Ishikawa (cell line): Measurements from ENCODE around the gene CALU.

Source experiments
- CEBPB ChIP-seq: IDR thresholded peaks from 2 replicates; pipeline ENCODE4 v1.6.1; 2012
- CREB1 ChIP-seq: IDR thresholded peaks from 2 replicates; pipeline ENCODE4 v1.6.1; 2012; ENCODE audit warnings: low read depth
- EGR1 ChIP-seq: IDR thresholded peaks from 2 replicates; pipeline ENCODE4 v1.6.1; 2012
- EP300 ChIP-seq: IDR thresholded peaks from 2 replicates; pipeline ENCODE4 v1.6.1; 2012; ENCODE audit warnings: borderline replicate concordance
- FOXM1 ChIP-seq: IDR thresholded peaks from 2 replicates; pipeline ENCODE4 v1.6.1; 2012; ENCODE audit warnings: low read depth, borderline replicate concordance
- NFIC ChIP-seq: IDR thresholded peaks from 2 replicates; pipeline ENCODE4 v1.6.1; 2012
- RAD21 ChIP-seq: IDR thresholded peaks from 2 replicates; pipeline ENCODE4 v1.6.1; 2012; ENCODE audit warnings: low read depth
- TAF1 ChIP-seq: IDR thresholded peaks from 2 replicates; pipeline ENCODE4 v1.6.1; 2012; ENCODE audit warnings: low read depth, mild to moderate bottlenecking
- TCF12 ChIP-seq: IDR thresholded peaks from 2 replicates; pipeline ENCODE4 v1.6.1; 2012; ENCODE audit warnings: low read depth
- TEAD4 ChIP-seq: IDR thresholded peaks from 2 replicates; pipeline ENCODE4 v1.6.1; 2012
- YY1 ChIP-seq: IDR thresholded peaks from 2 replicates; pipeline ENCODE4 v1.6.1; 2012; ENCODE audit warnings: low read depth
- ZBTB7A ChIP-seq: IDR thresholded peaks from 2 replicates; pipeline ENCODE4 v1.6.1; 2012; ENCODE audit warnings: low read depth
- TF ChIP-seq, protein P1 (sequence below): IDR thresholded peaks from 2 replicates; pipeline ENCODE4 v1.6.1; 2012
- TF ChIP-seq, protein P2 (sequence below): IDR thresholded peaks from 2 replicates; pipeline ENCODE4 v1.6.1; 2012
- TF ChIP-seq, protein P3 (sequence below): IDR thresholded peaks from 2 replicates; pipeline ENCODE4 v1.6.1; 2012; ENCODE audit warnings: low read depth, mild to moderate bottlenecking

The CALU gene

GRCh38 chr7:128763541-128763940 lies 24.4 kb downstream of the CALU start:
- TF ChIP-seq, protein P1, sequence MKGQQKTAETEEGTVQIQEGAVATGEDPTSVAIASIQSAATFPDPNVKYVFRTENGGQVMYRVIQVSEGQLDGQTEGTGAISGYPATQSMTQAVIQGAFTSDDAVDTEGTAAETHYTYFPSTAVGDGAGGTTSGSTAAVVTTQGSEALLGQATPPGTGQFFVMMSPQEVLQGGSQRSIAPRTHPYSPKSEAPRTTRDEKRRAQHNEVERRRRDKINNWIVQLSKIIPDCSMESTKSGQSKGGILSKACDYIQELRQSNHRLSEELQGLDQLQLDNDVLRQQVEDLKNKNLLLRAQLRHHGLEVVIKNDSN, result no peak
- TF ChIP-seq TCF12 (no peak), CREB1 (no peak), TEAD4 (no peak), CEBPB (no peak), FOXM1 (no peak), EGR1 (no peak), NFIC (no peak), RAD21 (no peak), TAF1 (no peak), YY1 (no peak), EP300 (no peak), ZBTB7A (no peak)
- TF ChIP-seq, protein P2, sequence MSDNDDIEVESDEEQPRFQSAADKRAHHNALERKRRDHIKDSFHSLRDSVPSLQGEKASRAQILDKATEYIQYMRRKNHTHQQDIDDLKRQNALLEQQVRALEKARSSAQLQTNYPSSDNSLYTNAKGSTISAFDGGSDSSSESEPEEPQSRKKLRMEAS, result no peak
- TF ChIP-seq, protein P3, sequence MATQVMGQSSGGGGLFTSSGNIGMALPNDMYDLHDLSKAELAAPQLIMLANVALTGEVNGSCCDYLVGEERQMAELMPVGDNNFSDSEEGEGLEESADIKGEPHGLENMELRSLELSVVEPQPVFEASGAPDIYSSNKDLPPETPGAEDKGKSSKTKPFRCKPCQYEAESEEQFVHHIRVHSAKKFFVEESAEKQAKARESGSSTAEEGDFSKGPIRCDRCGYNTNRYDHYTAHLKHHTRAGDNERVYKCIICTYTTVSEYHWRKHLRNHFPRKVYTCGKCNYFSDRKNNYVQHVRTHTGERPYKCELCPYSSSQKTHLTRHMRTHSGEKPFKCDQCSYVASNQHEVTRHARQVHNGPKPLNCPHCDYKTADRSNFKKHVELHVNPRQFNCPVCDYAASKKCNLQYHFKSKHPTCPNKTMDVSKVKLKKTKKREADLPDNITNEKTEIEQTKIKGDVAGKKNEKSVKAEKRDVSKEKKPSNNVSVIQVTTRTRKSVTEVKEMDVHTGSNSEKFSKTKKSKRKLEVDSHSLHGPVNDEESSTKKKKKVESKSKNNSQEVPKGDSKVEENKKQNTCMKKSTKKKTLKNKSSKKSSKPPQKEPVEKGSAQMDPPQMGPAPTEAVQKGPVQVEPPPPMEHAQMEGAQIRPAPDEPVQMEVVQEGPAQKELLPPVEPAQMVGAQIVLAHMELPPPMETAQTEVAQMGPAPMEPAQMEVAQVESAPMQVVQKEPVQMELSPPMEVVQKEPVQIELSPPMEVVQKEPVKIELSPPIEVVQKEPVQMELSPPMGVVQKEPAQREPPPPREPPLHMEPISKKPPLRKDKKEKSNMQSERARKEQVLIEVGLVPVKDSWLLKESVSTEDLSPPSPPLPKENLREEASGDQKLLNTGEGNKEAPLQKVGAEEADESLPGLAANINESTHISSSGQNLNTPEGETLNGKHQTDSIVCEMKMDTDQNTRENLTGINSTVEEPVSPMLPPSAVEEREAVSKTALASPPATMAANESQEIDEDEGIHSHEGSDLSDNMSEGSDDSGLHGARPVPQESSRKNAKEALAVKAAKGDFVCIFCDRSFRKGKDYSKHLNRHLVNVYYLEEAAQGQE, result no peak

DNA sequence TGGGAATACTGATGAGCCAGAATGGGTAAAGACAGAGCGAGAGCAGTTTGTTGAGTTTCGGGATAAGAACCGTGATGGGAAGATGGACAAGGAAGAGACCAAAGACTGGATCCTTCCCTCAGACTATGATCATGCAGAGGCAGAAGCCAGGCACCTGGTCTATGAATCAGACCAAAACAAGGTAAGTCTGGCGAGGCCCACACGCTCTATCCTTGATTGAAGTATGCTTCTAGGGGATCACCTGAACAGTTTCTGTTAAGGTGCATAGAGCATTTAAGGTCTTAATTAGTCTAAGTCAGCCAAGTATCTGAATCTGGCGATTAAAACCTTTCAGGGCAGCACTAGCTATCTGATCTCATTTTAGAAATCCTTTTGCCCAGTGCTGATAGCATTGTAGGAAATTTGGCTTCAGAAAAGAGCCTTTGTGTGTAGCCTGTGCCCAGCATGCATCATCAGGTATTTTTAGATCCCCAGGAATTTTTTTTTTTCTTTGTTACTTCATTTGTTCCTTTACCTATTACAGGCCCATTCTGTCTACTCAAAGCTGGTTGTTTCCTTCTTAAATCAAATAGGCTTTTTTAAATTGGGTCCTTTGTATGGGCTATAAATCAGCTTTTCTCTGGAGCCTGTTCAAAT lies 28.4 kb downstream of the CALU start:
- TF ChIP-seq YY1 (no peak), EGR1 (no peak), TAF1 (no peak), CREB1 (no peak), EP300 (no peak), CEBPB (no peak), ZBTB7A (no peak), TCF12 (no peak), NFIC (no peak), RAD21 (no peak), TEAD4 (no peak), FOXM1 (no peak)
- TF ChIP-seq, protein P3, result no peak
- TF ChIP-seq, protein P1, result no peak

GRCh38 chr7:128770233-128770632 lies 31.1 kb downstream of the CALU start:
- TF ChIP-seq, protein P2, result no peak
- TF ChIP-seq NFIC, result no peak
- TF ChIP-seq RAD21, result no peak
- TF ChIP-seq CREB1, result no peak
- no peak for TF ChIP-seq FOXM1
- TF ChIP-seq, protein P1, result no peak
- TF ChIP-seq EGR1, result no peak
- TF ChIP-seq, protein P3, result no peak
- no peak for TF ChIP-seq TCF12
- no peak for TF ChIP-seq TEAD4
- no peak for TF ChIP-seq TAF1
- TF ChIP-seq CEBPB, result no peak
- TF ChIP-seq ZBTB7A, result no peak
- TF ChIP-seq YY1, result no peak
- TF ChIP-seq EP300, result no peak

DNA sequence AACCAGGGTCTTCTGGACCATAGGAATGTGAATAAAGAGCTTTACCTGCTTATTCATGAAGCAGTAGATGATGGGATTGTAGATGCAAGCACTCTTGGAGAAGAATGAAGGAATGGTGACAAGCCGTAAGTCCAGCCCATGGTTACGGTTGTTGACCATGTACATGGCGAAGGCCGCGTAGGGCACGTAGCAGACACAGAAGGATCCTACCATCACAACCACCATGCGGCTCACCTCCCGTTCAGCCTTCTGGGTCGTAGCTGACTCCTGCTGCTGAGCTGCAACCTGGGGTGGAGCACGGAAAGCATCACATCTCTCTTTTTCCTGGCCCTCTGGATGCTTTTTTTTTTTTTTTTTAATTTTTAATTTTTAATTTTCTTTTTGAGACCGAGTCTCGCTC lies 34.4 kb downstream of the CALU start:
- TF ChIP-seq, protein P3, result no peak
- TF ChIP-seq CREB1, result no peak
- TF ChIP-seq CEBPB, result no peak
